Globus pallidus (tissue), 1 donor: ENCODE results near the gene EIF5.

Experiments
- DNase-seq: peaks from one replicate; pipeline ENCODE4 v3.0.0-alpha.2; 2015; ENCODE audit warnings: low spot score

Gene EIF5

DNA sequence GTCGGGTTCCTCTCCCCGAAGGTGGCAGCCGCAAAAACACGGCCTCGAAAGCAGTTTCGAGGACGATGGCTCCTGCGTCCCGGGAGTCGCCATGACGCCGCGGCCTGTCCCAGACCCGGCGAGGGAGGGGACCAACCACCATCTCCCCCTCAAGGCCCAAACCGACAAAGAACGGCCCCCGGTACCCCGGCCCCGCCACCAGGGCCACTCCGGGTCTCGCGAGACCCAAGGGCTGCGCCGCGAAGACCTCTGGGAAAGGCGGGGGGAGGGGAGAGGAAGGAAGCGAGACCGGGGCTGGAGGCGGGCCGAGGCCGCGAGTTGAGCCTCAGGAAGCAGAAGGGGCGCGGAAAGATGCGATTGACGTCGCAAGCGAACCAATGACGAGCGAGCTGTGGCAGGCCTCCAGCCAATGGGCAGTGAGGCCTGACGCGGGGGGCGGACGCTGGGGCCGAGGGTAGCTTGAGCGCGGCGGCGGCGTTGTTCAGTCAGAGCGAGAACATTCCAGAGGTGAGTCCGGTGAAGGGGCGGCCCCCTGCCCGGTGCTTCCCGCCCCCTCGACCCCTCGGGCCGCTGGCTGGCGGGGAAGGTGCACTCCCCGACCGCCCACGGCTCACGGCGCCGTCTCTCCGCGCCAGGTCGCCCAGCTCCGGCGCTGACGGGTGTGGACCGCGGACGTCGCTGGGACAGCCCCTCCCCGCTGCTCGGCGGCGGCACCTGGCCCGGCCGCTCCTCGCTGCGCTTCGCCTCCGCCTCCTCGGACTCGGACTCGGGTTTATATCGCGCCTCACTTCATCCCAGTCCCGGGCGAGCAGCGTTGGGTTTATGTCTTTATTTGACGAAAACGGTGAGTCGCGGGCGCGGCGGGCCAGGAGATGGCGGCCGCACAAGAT lies at the start of gene EIF5:
Gene EIF5, plus strand, starts transcription at position 484 of the 890 bp plus-strand sequence. CDS start 1,624 bp downstream, outside the sequence.
- peak; percentile 99 for DNase-seq

DNA sequence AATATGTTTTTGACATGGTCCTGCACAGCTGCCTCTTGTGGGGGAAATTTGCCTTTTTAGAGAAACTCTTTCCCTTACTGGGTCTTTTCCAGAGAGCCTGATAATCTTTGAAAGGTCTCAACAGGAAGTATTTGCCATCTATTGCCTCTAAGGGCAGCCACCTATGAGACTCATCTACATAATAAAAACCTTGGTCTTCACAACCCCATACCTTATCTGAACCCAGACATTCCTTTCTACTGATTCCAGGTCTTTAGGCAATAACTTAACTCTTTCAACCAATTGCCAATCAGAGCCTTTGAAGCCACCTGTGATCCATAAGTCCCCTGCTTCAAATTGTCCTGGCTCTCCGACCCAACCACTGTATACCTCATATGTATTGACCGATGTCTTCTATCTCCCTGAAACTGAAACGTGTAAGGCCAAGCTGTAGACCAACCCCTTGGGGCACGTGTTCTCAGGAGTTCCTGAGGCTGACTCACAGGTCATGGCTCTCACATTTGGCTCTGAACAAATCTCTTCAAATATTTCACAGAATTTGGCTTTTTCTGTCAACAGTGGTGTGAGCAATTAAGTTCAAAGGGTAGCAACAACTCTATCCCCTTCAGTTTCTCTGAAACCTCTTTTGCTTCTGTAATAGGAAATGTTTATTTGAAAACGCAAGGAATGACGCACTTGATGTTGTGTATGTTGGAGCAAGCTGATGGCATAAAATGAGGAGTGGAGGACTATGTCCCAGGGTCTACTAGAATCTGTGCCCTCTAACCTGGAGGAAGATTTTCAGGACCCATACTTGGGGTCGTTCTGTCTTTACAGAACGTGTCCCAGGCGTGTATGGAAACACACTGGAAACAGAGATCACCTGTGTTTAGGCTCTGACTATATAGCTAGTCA lies 49.2 kb upstream of the EIF5 start:
- DNase-seq = no peak

DNA sequence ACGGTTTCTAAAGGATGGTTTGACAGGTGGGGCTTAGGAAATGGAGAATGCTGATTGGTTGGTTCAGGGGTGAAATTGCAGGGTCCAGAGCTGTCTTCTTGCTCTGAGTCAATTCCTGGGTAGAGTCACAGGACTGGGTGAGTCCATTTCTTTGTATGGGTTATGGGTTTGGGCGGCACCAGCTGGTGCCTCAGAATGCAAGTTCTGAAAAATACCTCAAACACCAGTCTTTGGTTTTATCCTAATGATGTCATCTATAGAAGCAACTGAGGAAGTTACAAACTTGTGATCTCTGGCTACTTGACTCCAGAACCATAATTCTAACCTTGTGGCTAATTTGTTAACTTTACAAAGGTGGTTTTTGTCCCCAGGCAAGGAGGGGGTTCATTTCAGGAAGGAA lies 47.6 kb upstream of the EIF5 start:
- no peak for DNase-seq

DNA sequence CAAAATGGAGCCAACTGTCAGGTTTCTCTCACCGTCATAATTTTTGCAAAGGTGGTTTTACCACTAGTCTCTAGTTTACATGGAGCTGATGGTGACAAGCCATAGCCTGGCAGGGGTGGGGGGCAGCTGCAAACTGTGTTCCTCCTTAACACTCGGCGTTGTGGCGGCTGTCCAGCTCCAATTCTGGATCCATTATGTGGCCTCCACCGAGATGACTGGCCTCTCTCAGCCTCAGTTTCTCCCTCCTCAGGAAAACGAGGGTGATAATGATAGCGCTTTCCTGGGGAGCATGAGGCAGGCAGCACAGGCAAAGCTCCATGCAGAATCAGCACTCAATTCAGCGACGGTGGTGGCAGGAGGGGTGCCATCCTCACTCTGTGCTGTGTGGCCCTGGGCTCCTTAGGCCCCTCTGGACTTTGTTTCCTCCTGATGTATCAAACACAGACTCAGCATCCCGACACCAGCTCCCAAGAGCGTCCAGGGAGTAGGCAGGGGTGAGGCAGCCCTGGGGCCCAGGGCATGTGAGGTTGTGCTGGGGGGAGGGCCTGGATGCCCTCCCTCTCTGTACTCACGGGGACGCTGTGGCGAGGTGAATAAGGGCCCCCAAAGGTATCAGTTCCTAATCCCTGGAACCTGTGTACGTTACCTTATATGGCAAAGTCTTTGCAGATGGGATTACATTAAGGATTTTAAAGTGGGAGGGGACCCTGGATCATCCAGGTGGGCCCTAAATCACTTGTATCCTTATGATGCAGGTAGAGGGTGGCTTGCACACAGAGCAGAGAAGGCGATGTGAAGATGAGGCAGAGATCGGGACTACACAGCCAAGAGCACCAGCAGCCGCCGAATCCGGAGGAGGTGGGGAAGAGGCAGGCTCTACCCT lies 46.8 kb upstream of the EIF5 start:
- DNase-seq = no peak

DNA sequence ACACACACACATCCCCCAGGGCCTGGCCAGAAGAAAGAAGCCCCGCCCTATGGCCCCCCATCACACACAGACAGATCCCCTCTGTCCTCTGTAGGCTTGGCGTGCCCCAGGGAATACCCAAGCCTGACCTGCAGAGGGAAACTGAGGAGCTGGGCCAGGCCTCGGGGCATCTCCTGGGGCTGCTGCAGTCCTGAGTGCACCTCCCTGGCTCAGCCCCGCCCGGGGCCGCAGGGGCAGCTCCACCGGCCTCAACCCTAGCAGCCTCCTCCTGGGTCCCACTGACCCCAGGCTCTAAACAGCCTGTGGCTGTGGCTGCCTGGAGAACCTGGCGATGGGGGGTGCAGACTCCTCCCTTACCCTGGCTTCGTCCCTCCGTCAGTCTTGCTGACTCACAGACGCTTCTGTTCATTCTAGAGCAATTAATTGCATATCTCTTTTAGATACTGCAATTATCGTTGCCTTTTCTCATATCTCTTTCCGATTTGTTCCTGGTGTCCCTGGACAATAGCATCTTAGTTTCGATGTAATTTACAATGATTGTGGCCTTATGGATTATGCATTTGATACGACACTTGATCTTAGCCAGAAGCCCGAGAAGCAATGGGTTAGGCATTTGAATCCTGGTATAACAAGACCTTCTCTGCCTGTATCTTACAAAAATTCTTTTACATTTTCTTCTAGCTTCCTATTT lies 45.8 kb upstream of the EIF5 start:
- no peak for DNase-seq

DNA sequence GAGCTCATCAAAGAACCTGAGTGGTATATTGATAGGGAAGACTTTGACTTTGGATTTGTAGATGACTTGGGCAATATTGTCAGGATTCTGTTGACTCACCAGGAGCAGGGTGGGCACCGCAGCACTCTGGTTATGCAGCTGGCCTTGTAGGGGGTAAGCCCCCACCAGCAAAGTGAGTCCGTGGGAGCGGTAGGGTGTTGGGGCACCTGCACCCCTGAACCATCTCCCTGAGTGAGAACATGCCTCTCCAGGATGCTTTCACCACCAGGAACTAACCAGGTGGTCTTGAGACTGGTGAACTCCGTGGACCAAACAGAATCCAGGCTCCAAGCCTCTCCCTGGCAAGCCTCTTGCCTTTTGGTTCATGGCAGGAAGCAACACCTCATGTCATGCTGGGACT lies 44.0 kb upstream of the EIF5 start:
- no peak for DNase-seq

DNA sequence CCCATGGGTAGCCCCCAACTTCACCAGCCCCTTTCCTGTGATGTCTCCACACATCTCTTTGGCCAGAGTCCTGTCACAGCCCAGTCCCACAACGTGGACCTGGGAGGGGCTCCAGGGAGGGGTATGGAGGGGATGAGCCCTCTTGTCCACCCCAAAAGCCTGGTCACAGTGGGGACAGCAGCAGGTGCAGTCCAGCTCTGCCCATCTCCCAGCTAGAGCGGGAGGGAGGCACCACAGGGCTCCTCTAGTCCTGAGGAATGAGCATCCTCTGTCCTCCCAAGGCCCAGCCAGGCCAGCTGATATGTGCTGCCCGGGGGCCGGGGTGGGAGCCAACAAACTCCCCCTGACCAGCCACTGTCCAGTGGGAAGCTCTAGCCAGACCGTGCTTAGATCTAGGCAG lies 43.5 kb upstream of the EIF5 start:
- no peak for DNase-seq

DNA sequence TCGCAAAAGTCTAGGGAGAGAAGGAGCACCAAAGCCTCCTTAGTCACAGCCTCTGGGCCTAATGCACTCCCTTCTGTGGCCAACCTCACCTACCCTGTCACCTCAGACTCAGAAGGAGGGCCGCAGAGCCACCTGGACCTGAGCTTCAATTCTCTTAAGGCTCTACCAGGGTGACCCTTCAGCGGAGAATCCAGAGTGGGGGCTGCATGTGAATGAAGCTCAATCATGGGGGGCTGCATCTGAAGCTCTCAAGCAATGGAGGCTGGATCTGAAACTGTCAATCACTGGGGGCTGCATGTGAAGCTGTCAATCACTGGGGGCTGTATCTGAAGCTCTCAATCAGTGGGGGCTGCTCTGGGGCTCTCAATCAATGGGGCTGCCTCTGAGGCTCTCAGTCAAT lies 43.1 kb upstream of the EIF5 start:
- no peak for DNase-seq

DNA sequence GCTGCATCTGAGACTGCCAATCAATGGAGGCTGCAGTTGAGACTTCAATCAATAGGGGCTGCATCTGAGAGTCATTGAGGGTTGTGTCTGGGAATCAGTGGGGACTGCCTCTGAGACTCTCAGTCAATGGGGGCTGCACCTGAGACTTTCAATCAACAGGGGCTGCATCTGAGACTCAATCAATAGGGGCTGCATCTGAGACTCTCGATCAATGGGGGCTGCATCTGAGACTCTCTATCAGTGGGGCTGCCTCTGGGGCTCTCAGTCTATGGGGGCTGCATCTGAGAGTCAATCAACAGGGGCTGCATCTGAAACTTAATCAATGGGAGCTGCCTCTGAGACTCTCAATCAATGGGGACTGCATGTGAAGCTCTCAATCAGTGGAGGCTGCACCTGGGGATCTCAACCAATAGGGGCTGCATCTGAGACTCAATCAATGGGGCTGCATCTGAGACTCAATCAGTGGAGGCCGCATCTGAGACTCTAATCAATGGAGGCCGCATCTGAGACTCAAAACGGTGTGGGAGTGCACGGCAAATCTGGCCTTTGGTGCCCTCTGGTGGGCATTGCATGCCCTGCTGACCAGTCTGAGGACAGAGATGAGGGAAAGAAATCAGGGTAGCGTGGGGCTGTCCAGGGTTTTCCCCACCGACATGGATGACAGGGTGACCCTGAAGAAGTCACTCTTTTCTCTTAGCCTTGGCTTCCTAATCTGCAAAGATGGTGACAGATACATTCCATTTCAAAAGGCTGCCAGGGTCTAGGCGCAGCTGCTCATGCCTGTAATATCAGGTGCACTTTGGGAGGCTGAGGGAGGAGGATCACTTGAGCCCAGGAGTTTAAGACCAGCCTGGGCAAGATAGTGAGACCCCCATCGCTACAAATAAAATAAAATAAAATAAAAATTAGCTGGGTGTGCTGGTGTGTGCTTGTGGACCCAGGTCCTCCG lies 41.3 kb upstream of the EIF5 start:
- peak; percentile 61 for DNase-seq

DNA sequence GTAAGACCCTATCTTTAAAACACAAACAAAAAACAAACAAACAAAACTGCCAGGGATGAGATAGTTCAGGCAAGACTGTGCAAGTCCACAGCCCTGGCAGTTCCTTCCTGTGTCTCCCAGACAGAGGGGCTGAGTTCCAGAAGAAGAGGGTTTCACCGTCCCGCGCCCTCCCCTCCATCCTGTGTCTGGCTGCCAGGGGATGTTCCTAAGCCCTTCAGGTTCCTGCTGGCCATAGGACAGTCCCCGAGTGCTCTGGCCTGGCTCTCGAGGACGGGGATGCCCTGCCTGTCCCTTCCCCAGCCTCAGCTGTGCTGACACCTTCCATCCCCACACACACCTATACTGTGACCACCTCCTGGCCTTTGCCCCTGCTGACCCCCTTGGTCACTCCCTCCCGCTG lies 40.6 kb upstream of the EIF5 start:
- no peak for DNase-seq

DNA sequence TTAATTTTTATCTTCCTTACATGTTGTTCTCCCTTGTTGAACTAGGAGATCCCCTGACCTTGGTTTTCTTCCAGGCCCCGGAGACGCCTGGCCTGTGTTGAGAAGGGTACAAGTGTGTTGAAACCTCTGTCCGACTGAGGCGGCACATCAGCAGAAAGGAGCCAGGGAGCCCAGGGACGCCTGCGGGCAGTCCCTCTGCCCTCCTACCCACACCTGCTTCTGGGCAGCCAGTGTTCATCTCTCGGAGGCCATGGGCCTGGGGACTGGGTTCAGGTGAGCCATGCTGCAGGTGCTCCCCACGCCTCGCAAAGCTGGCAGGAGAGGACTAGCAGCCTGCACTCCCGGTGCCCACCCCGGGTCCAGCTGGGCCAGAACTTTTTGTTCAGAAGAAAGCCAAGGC lies 39.9 kb upstream of the EIF5 start:
- DNase-seq = no peak

DNA sequence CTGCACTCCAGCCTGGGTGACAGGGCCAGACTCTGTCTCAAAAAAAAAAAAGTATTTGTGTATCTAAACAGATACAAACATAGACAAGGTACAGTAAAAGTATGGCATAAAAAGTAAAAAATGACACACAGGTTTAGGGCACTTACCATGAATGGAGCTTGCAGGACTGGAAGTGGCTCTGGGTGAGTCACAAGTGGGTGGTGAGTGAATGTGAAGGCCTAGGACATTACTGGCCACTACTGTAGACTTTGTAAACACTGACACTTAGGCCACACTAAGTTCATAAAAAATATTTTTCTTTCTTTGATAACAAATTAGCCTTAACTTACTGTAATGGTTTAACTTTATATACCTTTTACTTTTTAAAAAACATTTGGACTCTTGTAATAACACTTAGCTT lies 38.0 kb upstream of the EIF5 start:
- no peak for DNase-seq

DNA sequence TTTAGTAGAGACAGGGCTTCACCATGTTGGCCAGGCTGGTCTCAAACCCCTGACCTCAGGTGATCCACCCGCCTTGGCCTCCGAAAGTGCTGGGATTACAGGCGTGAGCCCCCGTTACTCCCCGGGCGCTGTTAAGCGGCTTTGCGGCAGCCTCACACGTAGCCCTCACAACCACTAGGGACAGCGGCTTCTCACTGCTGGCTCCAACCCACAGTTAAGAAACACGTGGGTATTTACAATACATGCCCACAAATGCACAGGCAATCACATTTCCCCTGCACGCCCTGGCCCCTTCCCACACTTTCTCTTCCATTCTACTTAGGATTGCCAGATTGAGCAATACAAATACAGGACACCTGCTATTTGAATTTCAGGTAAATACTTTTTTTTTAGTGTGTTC lies 37.0 kb upstream of the EIF5 start:
- DNase-seq = no peak

DNA sequence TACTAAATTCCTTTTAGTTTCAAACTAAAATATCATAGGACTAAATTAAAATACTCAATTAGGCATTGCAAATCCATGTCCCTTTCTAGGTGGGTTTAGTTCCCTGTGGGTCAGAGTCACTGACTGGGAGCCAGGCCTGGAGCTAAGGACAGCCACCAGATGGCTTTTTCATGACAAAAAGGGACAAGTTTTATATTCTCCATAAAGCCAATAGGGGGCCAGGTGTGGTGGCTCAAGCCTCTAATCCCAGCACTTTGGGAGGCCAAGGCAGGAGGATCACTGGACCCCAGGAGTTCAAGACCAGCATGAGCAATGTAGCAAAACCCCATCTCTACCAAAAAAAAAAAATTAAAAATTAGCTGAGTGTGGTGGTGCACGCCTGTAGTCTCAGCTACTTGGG lies 35.4 kb upstream of the EIF5 start:
- no peak for DNase-seq

DNA sequence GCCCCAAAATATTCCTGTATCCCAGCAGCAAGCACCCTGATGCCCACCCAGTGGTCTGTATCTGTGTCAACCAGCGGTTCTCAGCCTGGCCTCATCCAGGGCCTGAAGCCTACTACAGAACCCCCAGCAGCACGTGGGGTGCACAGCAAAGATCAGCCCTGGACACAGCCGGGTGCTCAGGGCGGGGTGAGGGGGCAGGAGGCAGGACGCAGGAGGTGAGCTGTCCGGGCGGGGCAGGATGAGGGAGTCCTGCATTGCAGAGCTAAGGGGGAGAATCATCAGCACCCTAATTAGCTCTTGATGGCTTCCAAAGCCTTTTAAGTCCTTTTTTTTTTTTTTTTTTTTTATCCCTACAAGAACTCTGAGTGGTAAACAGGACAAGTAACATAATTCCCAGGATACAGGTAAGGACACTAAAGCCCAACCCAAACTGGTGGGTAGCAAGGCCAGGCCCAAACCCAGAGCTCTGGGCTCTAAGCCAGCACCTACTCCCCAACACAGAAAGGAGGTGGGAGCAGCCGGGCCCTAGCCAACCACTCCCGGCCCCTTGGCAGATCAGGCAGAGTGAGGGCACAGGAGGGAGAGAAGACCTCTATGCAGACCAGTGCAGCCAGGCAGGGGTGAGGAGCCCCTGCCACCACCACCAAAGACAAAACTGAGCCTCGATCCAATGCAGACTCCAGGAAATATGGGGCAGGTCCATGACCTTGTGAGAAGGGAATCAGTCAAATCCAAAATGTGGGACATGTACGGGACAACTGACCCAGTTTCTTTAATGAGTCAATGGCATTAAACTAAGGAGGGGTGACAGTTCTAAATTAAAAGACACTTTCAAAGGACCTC lies 32.3 kb upstream of the EIF5 start:
- DNase-seq = no peak

DNA sequence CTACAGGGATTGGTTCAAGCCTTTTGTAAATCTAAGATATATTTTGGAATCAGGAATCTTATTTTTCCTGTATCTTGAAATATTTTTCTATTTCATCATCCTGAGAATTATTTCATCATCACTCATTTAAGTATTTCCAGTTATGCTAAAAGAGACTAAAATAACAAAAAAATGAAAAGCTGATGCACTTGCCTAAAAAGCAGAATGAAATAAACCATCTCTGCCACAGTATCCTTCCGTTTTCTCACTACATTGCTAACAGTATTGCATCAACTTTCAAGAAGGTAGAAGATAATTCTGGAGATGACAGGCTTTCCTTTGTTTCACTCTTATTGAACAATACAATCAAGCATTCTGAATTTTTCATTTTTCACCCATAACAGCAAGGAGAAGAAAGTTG lies 31.1 kb upstream of the EIF5 start:
- no peak for DNase-seq

DNA sequence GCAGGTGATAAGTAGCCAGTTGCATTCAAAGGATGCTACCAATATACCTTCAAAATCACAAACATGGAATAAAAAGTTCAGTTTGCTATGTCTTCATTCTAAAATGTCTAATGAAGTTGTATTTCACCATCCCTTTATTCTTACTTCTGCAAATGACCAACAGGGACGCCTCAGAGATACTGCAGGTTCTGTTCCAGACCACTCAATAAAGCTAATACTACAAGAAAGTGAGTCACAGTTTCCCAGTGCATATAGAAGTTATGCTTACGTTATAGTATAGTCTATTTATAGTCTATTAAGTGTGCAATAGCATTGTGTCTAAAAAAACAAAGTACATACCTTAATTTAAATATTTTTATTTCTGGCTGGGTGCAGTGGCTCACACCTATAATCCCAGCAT lies 29.3 kb upstream of the EIF5 start:
- no peak for DNase-seq

DNA sequence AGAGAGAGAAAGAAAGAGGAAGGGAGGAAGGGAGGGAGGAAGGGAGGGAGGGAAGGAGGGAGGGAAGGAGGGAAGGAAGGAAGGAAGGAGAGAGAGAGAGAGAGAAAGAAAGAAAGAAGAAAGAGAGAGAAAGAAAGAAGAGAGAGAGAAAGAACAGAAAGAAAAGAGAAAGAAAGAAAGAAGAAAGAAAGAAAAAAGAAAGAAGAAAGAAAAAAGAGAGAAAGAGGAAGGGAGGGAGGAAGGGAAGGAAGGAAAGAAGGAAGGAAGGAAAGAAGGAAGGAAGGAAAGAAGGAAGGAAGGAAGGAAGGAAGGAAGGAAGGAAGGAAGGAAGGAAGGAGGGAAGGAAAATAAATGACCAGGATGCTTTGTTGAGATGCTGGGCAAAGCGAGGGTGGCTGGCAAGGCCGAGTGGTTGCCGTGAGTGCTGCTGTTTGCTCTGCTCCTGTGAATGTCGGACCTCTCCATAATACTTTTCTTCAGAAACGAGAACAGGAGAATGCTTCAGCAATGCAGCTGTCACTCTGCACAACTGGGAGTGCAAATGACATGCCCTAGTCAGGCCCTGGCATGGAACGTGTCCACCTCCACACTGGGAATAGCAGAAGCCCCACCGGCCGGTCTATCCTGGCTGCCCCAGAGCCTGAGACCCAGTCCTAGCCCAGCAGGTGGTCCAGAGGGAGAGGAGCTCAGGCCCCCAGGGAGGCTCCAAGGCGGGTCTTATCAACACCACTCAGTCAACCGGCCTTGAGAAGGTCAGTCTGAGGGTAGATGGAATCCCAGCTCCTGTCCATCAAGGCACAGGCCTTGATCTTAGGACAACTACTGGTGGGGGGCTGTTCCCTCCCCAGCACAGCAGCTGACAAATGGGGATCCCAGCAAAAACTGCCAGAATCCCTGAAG lies 25.1 kb upstream of the EIF5 start:
- no peak for DNase-seq
